ENCODE measurements around the gene TAF9B.

DNA sequence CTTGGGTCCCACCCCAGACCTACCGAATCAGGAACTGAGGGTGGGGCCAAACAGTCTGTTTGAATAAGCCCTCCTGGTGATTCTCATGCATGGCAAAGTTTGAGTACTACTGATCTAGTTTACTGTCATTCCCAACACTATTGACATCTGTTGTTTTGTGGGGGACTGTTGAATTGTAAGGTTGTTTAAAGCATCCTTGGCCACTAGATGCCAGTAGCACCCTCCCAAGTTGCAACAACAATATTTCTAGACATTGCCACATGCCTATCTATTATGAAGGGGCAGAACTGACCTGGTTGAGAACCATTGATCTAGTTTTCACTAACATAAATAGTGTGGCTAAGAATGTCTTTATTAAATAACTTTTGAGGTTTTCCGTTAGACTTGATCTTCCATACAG lies 15.1 kb downstream of the TAF9B start:
- TF ChIP-seq SUZ12 (IDR thresholded peaks at IDR 0.05) (no peak), CTBP1 (IDR thresholded peaks at IDR 0.05; ENCODE audit: borderline replicate concordance) (no peak), SP1 (IDR thresholded peaks at IDR 0.05) (no peak), LEF1 (IDR thresholded peaks at IDR 0.05; ENCODE audit: borderline replicate concordance) (no peak), HDGF (IDR thresholded peaks at IDR 0.05; ENCODE audit: borderline replicate concordance) (no peak), BHLHE40 (IDR thresholded peaks at IDR 0.05; ENCODE audit: borderline replicate concordance) (no peak)
